ENCODE measurements around the gene USH2A. TPM values are rescaled to one million over a fixed set of nuclear protein-coding genes. Genes with fewer than 3 reads are reported as not detected.

The USH2A gene
- total RNA-seq, 1 experiment from 2014 or later, result not detected

GRCh38 chr1:215963621-215964020, 459.6 kb downstream of the USH2A start:
- Histone ChIP-seq H3K4me1 (ENCODE audit: insufficient read depth, low read length, poor library complexity, severe bottlenecking) (no peaks in the 10 kb centered on the region), H3K4me3 (ENCODE audit: low read depth, low read length, poor library complexity, severe bottlenecking) (no peak overlapping the region), H3K27ac (ENCODE audit: low read depth, low read length, poor library complexity, severe bottlenecking) (no peak overlapping the region), H3K9me3 (ENCODE audit: low read depth, low read length, poor library complexity, severe bottlenecking) (no peaks in the 10 kb centered on the region), H3K36me3 (ENCODE audit: insufficient read depth, low read length, poor library complexity, severe bottlenecking) (no peaks in the 10 kb centered on the region), H3K27me3 (replicated peaks; ENCODE audit: insufficient read depth, low read depth, low read length, poor library complexity) (peaks cover 78% of the 10 kb centered on the region)
- DNase-seq (ENCODE audit: low spot score), result no peak
- TF ChIP-seq CTCF (conservative IDR thresholded peaks at IDR 0.05; ENCODE audit: low read depth, low read length) (no peak), EZH2 (IDR thresholded peaks at IDR 0.05; ENCODE audit: borderline replicate concordance, low read depth, low read length, poor library complexity, severe bottlenecking) (no peak)
- ChIA-PET POLR2A (ENCODE audit: low non-redundant PET) (no interaction called here), CTCF (no interaction called here)
- intact Hi-C loops (cut with micrococcal nuclease; ENCODE audit: unreplicated experiment), result no loop called here
- BruUV-seq (replicated peaks), result no TSS peak

- no peak for DNase-seq (ENCODE audit: low spot score)
- Histone ChIP-seq H3K4me1 (ENCODE audit: insufficient read depth, low read length, poor library complexity, severe bottlenecking) (no peaks in the 10 kb centered on the region), H3K4me3 (ENCODE audit: low read depth, low read length, poor library complexity, severe bottlenecking) (no peak overlapping the region), H3K9me3 (ENCODE audit: low read depth, low read length, poor library complexity, severe bottlenecking) (no peaks in the 10 kb centered on the region), H3K36me3 (ENCODE audit: insufficient read depth, low read length, poor library complexity, severe bottlenecking) (no peaks in the 10 kb centered on the region), H3K27me3 (replicated peaks; ENCODE audit: insufficient read depth, low read depth, low read length, poor library complexity) (peaks cover 80% of the 10 kb centered on the region), H3K27ac (ENCODE audit: low read depth, low read length, poor library complexity, severe bottlenecking) (no peak overlapping the region)
- intact Hi-C loops (cut with micrococcal nuclease; ENCODE audit: unreplicated experiment), result no loop called here
- ChIA-PET POLR2A (ENCODE audit: low non-redundant PET) (no interaction called here), CTCF (no interaction called here)
- TF ChIP-seq EZH2 (IDR thresholded peaks at IDR 0.05; ENCODE audit: borderline replicate concordance, low read depth, low read length, poor library complexity, severe bottlenecking) (no peak), CTCF (conservative IDR thresholded peaks at IDR 0.05; ENCODE audit: low read depth, low read length) (no peak)
- no TSS peak for BruUV-seq (replicated peaks)
Measured at GRCh38 chr1:215963040-215963439, 460.2 kb downstream of the USH2A start.

GRCh38 chr1:215958841-215959240, 464.4 kb downstream of the USH2A start:
- ChIA-PET CTCF (no interaction called here), POLR2A (ENCODE audit: low non-redundant PET) (no interaction called here)
- no peak for TF ChIP-seq EZH2 (IDR thresholded peaks at IDR 0.05; ENCODE audit: borderline replicate concordance, low read depth, low read length, poor library complexity, severe bottlenecking)
- TF ChIP-seq CTCF (conservative IDR thresholded peaks at IDR 0.05; ENCODE audit: low read depth, low read length), result no peak
- no TSS peak for BruUV-seq (replicated peaks)
- Histone ChIP-seq H3K9me3 (ENCODE audit: low read depth, low read length, poor library complexity, severe bottlenecking) (no peaks in the 10 kb centered on the region), H3K27ac (ENCODE audit: low read depth, low read length, poor library complexity, severe bottlenecking) (no peak overlapping the region), H3K4me1 (ENCODE audit: insufficient read depth, low read length, poor library complexity, severe bottlenecking) (no peaks in the 10 kb centered on the region), H3K36me3 (ENCODE audit: insufficient read depth, low read length, poor library complexity, severe bottlenecking) (no peaks in the 10 kb centered on the region), H3K4me3 (ENCODE audit: low read depth, low read length, poor library complexity, severe bottlenecking) (no peak overlapping the region), H3K27me3 (replicated peaks; ENCODE audit: insufficient read depth, low read depth, low read length, poor library complexity) (peaks cover 77% of the 10 kb centered on the region)
- intact Hi-C loops (cut with micrococcal nuclease; ENCODE audit: unreplicated experiment), result no loop called here
- DNase-seq (ENCODE audit: low spot score), result no peak

All from A673 (cell line).